Nephron progenitor cell (in vitro differentiated cells): Measurements from ENCODE around the gene ABHD2.
A peak's percentile ranks its signal among the peaks of the same experiment; 100 is the strongest.
"Not testable (repeated sequence)": the region's sequence is repeated elsewhere in the genome, so short reads cannot be mapped to it uniquely, and the experiment has no call there.

Experiments used
- DNase-seq: peaks from one replicate; pipeline ENCODE4 v3.0.0; 2021
- H3K27ac Mint-ChIP-seq: 2 replicates; pipeline ENCODE4 v1.8.0; 2021; ENCODE audit warnings: mild to moderate bottlenecking, moderate library complexity, mixed read lengths
- H3K27me3 Mint-ChIP-seq: 2 replicates; pipeline ENCODE4 v1.8.0; 2021; ENCODE audit warnings: mild to moderate bottlenecking, low read depth, mixed read lengths; ENCODE audit not compliant: poor library complexity
- H3K36me3 Mint-ChIP-seq: 2 replicates; pipeline ENCODE4 v1.8.0; 2021; ENCODE audit warnings: low read depth, mixed read lengths
- H3K4me1 Mint-ChIP-seq: 2 replicates; pipeline ENCODE4 v1.8.0; 2021; ENCODE audit warnings: mixed read lengths
- H3K4me3 Mint-ChIP-seq: 2 replicates; pipeline ENCODE4 v1.8.0; 2021; ENCODE audit warnings: mild to moderate bottlenecking, moderate library complexity, mixed read lengths
- H3K9me3 Mint-ChIP-seq: 2 replicates; pipeline ENCODE4 v1.8.0; 2021; ENCODE audit warnings: mild to moderate bottlenecking, moderate library complexity, mixed read lengths
- CTCF ChIP-seq: fragments of 200-600 bp; sonication (generic); IDR thresholded peaks from 2 replicates; pipeline ENCODE4 v1.5.0; 2021; ENCODE audit warnings: antibody characterized with exemption

Gene ABHD2

GRCh38 chr15:89225588-89225987, 137.3 kb downstream of the ABHD2 start:
- no peak for TF ChIP-seq CTCF
- Mint-ChIP-seq H3K4me3 (no peak overlapping the region), H3K27ac (no peak overlapping the region), H3K9me3 (no peaks in the 10 kb centered on the region), H3K36me3 (no peaks in the 10 kb centered on the region), H3K4me1 (peaks cover 7% of the 10 kb centered on the region), H3K27me3 (peaks cover 11% of the 10 kb centered on the region)
- DNase-seq = no peak

- no peak for TF ChIP-seq CTCF
- peaks cover 5% of the 10 kb centered on the region for H3K4me1 Mint-ChIP-seq
- H3K36me3 Mint-ChIP-seq = no peaks in the 10 kb centered on the region
- H3K27ac Mint-ChIP-seq = peak overlapping the region; percentile 65
- no peak overlapping the region for H3K4me3 Mint-ChIP-seq
- no peaks in the 10 kb centered on the region for H3K9me3 Mint-ChIP-seq
- no peak for DNase-seq
- H3K27me3 Mint-ChIP-seq = peaks cover 19% of the 10 kb centered on the region
Measured at GRCh38 chr15:89226359-89227221, 138.3 kb downstream of the ABHD2 start.

GRCh38 chr15:89227425-89227824, 139.2 kb downstream of the ABHD2 start:
- H3K4me3 Mint-ChIP-seq = no peak overlapping the region
- no peaks in the 10 kb centered on the region for H3K9me3 Mint-ChIP-seq
- no peak for TF ChIP-seq CTCF
- no peaks in the 10 kb centered on the region for H3K4me1 Mint-ChIP-seq
- peaks cover 22% of the 10 kb centered on the region for H3K27me3 Mint-ChIP-seq
- no peak for DNase-seq
- no peaks in the 10 kb centered on the region for H3K36me3 Mint-ChIP-seq
- no peak overlapping the region for H3K27ac Mint-ChIP-seq

- no peak overlapping the region for H3K27ac Mint-ChIP-seq
- no peak for DNase-seq
- TF ChIP-seq CTCF = no peak
- H3K4me1 Mint-ChIP-seq = no peaks in the 10 kb centered on the region
- no peaks in the 10 kb centered on the region for H3K36me3 Mint-ChIP-seq
- no peak overlapping the region for H3K4me3 Mint-ChIP-seq
- H3K9me3 Mint-ChIP-seq = peaks cover 4% of the 10 kb centered on the region
- peaks cover 36% of the 10 kb centered on the region for H3K27me3 Mint-ChIP-seq
Measured at GRCh38 chr15:89230277-89230676, 142.0 kb downstream of the ABHD2 start.

GRCh38 chr15:89231832-89232231, 143.6 kb downstream of the ABHD2 start:
- no peak for DNase-seq
- Mint-ChIP-seq H3K4me3 (no peak overlapping the region), H3K9me3 (peaks cover 4% of the 10 kb centered on the region), H3K36me3 (no peaks in the 10 kb centered on the region), H3K27ac (peak overlapping the region; percentile 22), H3K4me1 (no peaks in the 10 kb centered on the region), H3K27me3 (peaks cover 38% of the 10 kb centered on the region)
- TF ChIP-seq CTCF = no peak

- H3K27ac Mint-ChIP-seq, DNase-seq, H3K4me3 Mint-ChIP-seq, H3K36me3 Mint-ChIP-seq: not testable (repeated sequence)
- Mint-ChIP-seq H3K27me3 (peaks cover 11% of the 10 kb centered on the region), H3K9me3 (peaks cover 15% of the 10 kb centered on the region), H3K4me1 (peaks cover 17% of the 10 kb centered on the region)
Measured at GRCh38 chr15:89239883-89240810, 151.9 kb downstream of the ABHD2 start.
